Gastroesophageal sphincter (tissue), 4 donors: ENCODE results near the gene SPHKAP. TPM values are rescaled to one million over a fixed set of nuclear protein-coding genes. Genes with fewer than 3 reads are reported as not detected.
"Not testable (repeated sequence)": the region's sequence is repeated elsewhere in the genome, so short reads cannot be mapped to it uniquely, and the experiment has no call there.

Experiments
- ATAC-seq: fragments of 150-250 bp; one replicate; pipeline ENCODE4 v1.9.1; 2016; ENCODE audit warnings: mild to moderate bottlenecking, moderate library complexity
- H3K27ac ChIP-seq, 4 donors: fragments of 200-600 bp; sonication (generic) in 3 of 4; 1 replicate in 3 of 4; 2 replicates in 1 of 4; pipeline ENCODE4 v1.5.1; 2016 to 2019
- H3K27me3 ChIP-seq: fragments of 200-600 bp; sonication (generic); one replicate; pipeline ENCODE4 v1.5.1; 2019
- H3K36me3 ChIP-seq, 2 donors: fragments of 200-600 bp; sonication (generic); one replicate each; pipeline ENCODE4 v1.5.1; 2019; ENCODE audit warnings: control low read depth in 1 of 2
- H3K4me1 ChIP-seq, 3 donors: fragments of 200-600 bp; sonication (generic); 1 replicate in 2 of 3; 2 replicates in 1 of 3; pipeline ENCODE4 v1.5.1; 2016 to 2019; ENCODE audit warnings: control low read depth in 2 of 3
- H3K4me3 ChIP-seq, 2 donors: fragments of 200-600 bp; sonication (generic); one replicate each; pipeline ENCODE4 v1.5.1; 2019; ENCODE audit warnings: mild to moderate bottlenecking in 1 of 2, moderate library complexity in 1 of 2
- H3K9me3 ChIP-seq, 3 donors: fragments of 200-600 bp; sonication (generic); one replicate each; pipeline ENCODE4 v1.5.1; 2017 to 2019; ENCODE audit warnings: control low read depth in 2 of 3
- EP300 ChIP-seq: sonication (generic); formaldehyde crosslinking; IDR thresholded peaks from one replicate; pipeline ENCODE4 v1.6.1; 2017; ENCODE audit warnings: antibody characterized with exemption, mild to moderate bottlenecking
- POLR2A ChIP-seq, 2 donors: fragments of 450-650 bp; IDR thresholded peaks; one replicate each; pipeline ENCODE4 v1.6.1; 2017; ENCODE audit warnings: antibody characterized with exemption in 2 of 2, mild to moderate bottlenecking in 2 of 2, moderate library complexity in 1 of 2
- POLR2AphosphoS5 ChIP-seq: sonication (generic); formaldehyde crosslinking; IDR thresholded peaks from one replicate; pipeline ENCODE4 v1.6.1; 2017; ENCODE audit warnings: antibody characterized with exemption
- WGBS, 2 donors: methylation state at CpG; one replicate each; pipeline ENCODE4 v1.1.5; 2018; ENCODE audit warnings: low coverage in 1 of 2; 5-methylcytosine and 5-hydroxymethylcytosine counted together
- total RNA-seq, 4 donors: library from RNA; depleted of rRNA; stranded (reverse); fragments of >200 nt; gene quantifications; one replicate each; pipeline ENCODE4 v1.1.0, GENCODE V29; 2016
- TF ChIP-seq, protein P1 (sequence below), 4 experiments: fragments of 200-600 bp in 2 of 4; fragments of 450-650 bp in 2 of 4; sonication (generic) in 1 of 4; IDR thresholded peaks; one replicate each; pipeline ENCODE4 v1.5.1; 2017 to 2019; ENCODE audit warnings: antibody characterized with exemption in 4 of 4, mild to moderate bottlenecking in 2 of 4, moderate library complexity in 2 of 4

SPHKAP gene
- total RNA-seq, 4 donors from 2014 or later, result 0.15 to 0.47 (median 0.21) TPM

DNA sequence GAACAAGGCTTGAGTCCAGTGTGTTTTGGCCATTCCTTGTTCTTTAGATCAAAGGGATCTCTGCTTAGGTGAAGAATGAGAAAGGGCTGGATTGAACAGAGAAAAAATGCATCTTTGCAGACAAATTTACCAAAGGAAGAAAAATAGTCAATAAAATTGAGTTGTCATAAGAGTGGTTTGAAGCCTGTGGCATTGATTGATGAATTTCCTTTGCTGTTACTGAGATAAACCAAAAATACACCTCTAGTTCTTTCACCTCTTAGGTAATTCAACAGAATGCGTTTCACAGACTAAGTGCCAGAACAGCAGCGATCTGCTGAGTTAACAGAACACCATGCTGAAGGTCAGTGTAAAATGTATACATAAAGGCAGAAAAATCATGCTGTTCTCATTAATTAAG is 96.8 kb downstream of the SPHKAP start:
- WGBS, 2 donors, result 8 to 20% methylated on average over 2 of the region's 2 CpGs
- ATAC-seq, result no peak
- H3K4me1 ChIP-seq, result no peaks in the 10 kb centered on the region
- no peaks in the 10 kb centered on the region for H3K36me3 ChIP-seq
- peaks cover 0 to 14% (median 0%) of the 10 kb centered on the region in 3 donors for H3K9me3 ChIP-seq
- H3K4me3 ChIP-seq, result no peak overlapping the region
- H3K27ac ChIP-seq, result no peak overlapping the region
- no peaks in the 10 kb centered on the region for H3K27me3 ChIP-seq
- TF ChIP-seq POLR2AphosphoS5 (no peak), POLR2A (IDR thresholded peaks at IDR 0.05) (no peak), EP300 (no peak)
- TF ChIP-seq, protein P1, sequence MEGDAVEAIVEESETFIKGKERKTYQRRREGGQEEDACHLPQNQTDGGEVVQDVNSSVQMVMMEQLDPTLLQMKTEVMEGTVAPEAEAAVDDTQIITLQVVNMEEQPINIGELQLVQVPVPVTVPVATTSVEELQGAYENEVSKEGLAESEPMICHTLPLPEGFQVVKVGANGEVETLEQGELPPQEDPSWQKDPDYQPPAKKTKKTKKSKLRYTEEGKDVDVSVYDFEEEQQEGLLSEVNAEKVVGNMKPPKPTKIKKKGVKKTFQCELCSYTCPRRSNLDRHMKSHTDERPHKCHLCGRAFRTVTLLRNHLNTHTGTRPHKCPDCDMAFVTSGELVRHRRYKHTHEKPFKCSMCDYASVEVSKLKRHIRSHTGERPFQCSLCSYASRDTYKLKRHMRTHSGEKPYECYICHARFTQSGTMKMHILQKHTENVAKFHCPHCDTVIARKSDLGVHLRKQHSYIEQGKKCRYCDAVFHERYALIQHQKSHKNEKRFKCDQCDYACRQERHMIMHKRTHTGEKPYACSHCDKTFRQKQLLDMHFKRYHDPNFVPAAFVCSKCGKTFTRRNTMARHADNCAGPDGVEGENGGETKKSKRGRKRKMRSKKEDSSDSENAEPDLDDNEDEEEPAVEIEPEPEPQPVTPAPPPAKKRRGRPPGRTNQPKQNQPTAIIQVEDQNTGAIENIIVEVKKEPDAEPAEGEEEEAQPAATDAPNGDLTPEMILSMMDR (IDR thresholded peaks at IDR 0.05), result no peak

DNA sequence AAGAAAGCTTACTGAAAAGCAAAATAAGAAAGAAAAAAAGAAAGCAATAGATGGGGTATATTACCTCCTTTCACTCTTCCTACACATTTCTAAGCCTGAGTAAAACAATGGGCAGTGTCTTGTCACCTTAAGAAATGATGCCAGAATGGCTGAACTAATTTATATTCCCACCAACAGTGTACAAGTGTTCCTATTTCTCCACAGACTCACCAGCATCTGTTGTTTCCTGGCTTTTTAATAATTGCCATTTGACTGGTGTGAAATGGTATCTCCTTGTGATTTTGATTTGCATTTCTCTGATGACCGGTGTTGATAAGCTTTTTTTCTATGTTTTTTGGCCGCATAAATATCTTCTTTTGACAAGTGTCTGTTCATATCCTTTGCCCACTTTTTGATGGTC is 98.4 kb downstream of the SPHKAP start:
- Histone ChIP-seq H3K9me3 (peaks cover 0 to 6% (median 0%) of the 10 kb centered on the region in 3 donors), H3K36me3 (no peaks in the 10 kb centered on the region), H3K27me3 (no peaks in the 10 kb centered on the region), H3K4me3 (no peak overlapping the region), H3K27ac (no peak overlapping the region), H3K4me1 (no peaks in the 10 kb centered on the region)
- TF ChIP-seq POLR2AphosphoS5, result no peak
- no peak for TF ChIP-seq EP300
- no peak for TF ChIP-seq POLR2A (IDR thresholded peaks at IDR 0.05)
- TF ChIP-seq, protein P1 (IDR thresholded peaks at IDR 0.05), result no peak
- ATAC-seq, result no peak
- WGBS, 2 donors, result 78 to 93% methylated on average over 2 of the region's 2 CpGs

DNA sequence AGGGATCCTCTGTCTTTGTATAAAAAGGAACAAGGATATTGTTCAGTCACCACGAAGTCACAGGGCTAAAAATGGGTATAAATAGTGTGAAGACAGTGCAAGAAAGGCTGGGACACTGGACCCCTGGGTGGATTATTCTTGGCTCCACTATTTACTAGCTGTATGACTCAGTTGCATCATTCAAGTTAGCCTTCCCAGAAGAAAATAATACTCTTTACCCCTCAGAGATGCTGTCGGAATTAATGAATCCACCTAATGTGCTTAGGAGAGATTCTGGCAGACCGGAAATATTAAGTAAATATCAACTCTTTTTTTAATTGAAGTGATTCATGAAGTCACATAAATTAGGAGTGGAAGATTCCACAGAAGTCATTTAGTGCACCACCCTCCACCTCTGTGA is 98.9 kb downstream of the SPHKAP start:
- 50 to 75% methylated on average over 3 of the region's 3 CpGs for WGBS, 2 donors
- Histone ChIP-seq H3K4me1 (no peaks in the 10 kb centered on the region), H3K27me3 (no peaks in the 10 kb centered on the region), H3K4me3 (no peak overlapping the region), H3K27ac (no peak overlapping the region), H3K36me3 (no peaks in the 10 kb centered on the region), H3K9me3 (peaks cover 0 to 6% (median 0%) of the 10 kb centered on the region in 3 donors)
- no peak for ATAC-seq
- TF ChIP-seq POLR2AphosphoS5 (no peak), POLR2A (IDR thresholded peaks at IDR 0.05) (no peak), EP300 (no peak)
- TF ChIP-seq, protein P1 (IDR thresholded peaks at IDR 0.05), result no peak

DNA sequence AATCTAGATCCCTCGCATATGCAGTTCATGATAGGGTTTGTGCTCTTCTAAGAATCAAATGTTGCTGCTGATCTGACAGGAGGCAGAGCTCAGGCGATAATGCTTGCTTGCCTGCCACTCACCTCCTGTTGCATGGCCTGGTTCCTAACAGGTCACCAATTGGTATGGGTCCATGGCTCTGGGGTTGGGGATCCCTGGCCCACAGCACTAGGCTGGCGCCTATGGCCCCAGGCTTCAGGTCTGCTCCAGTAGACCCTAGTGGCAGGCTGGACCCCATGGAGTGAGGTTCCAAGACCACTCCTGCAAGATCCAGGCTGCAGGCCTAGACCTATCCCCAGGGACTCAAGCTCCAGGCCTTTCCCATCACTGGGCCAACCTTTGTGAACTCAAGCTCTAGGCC is 102.3 kb downstream of the SPHKAP start:
- Histone ChIP-seq H3K27me3 (no peaks in the 10 kb centered on the region), H3K27ac (no peak overlapping the region), H3K36me3 (no peaks in the 10 kb centered on the region), H3K9me3 (peaks cover 0 to 6% (median 0%) of the 10 kb centered on the region in 3 donors), H3K4me3 (no peak overlapping the region), H3K4me1 (no peaks in the 10 kb centered on the region)
- ATAC-seq, result no peak
- TF ChIP-seq EP300 (no peak), POLR2A (IDR thresholded peaks at IDR 0.05) (no peak), POLR2AphosphoS5 (no peak)
- TF ChIP-seq, protein P1 (IDR thresholded peaks at IDR 0.05), result no peak
- 100% methylated on average over 1 to 2 of the region's 3 CpGs for WGBS, 2 donors

DNA sequence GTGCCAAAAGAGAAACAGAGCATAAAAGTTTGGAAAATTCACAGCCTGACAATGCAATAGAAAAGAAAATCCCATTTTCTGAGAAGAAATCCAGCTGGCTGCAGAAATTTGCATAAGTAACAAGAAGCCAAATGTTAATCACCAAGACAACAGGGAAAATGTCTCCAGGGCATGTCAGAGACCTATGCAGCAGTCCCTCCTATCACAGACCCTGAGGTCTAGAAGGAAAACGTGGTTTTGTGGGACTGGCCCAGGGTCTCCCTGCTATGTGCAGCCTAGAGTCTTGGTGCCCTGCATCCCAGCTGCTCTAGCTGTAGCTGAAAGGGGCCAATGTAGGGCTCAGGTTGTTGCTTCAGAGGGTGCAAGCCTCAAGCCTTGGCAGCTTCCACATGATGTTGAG is 104.8 kb downstream of the SPHKAP start:
- H3K27me3 ChIP-seq, H3K4me3 ChIP-seq, ATAC-seq, H3K36me3 ChIP-seq, H3K27ac ChIP-seq, H3K4me1 ChIP-seq, H3K9me3 ChIP-seq: not testable (repeated sequence)
- WGBS, 2 donors, result 33 to 67% methylated on average over 1 of the region's 1 CpG
